SIG-M5 (cell line): ENCODE results near the gene PLXNA4.
"Not testable (repeated sequence)": the region's sequence is repeated elsewhere in the genome, so short reads cannot be mapped to it uniquely, and the experiment has no call there.

ENCODE experiments used
- DNase-seq: peaks from one replicate; lab custom pipeline; 2025; lab: John Stamatoyannopoulos, UW

The PLXNA4 gene

DNA sequence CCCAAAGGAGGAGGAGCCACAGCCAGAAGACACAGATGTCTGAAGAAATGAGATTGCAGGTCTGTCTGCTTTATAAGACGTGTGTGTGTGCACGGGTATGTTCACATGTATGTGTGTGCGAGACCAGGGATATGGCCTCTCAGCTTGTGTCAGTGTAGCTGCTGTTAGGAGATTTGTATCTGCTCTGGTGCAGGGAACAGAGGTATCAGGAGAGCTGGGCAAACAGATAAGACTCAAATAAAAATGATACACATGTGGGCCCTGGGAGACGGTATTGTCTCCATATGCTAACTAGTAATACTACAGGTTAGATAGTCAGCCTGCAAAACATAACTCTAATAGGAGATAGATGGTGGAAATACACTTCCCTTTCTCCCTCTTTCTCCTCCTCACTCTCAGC, 161.0 kb downstream of the PLXNA4 start:
- DNase-seq, result no peak

DNA sequence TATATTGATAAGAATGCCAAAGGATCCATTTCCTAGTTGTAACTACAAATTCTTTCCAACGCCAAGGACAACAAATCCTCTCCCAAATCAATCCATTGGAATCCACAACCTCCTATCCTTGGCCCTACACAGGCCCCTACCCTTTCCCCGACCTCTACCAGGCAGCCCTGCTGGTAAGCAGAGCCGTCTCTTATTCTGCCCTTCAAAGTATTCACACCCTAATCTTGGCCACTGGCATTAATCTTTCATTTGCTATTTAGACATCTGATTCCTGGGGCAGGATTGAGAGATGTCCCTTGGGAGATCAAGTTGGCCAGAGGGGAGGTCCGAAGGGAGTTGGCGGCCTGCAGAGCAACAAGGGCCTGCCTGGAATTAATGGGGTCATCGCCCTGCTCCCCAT, 161.4 kb downstream of the PLXNA4 start:
- no peak for DNase-seq

DNA sequence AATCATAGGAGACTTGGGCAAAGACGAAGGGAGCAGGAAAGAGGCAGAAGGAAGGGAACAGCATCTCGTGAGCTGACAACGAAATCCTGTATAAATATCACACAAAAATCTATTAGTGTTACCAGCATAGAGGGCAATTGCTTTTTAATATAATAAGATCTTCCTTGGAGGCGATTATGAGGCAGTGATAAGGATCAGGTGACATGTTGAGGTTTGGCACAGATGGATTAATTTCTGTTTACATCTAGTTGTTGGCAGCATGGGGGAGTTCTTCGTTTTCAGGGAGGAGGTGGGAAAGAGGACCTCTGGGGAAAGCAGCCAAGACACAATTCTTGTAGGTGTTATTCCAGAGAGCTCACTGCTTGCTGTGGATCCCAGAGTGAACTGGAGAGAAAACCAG, 163.8 kb downstream of the PLXNA4 start:
- no peak for DNase-seq

DNA sequence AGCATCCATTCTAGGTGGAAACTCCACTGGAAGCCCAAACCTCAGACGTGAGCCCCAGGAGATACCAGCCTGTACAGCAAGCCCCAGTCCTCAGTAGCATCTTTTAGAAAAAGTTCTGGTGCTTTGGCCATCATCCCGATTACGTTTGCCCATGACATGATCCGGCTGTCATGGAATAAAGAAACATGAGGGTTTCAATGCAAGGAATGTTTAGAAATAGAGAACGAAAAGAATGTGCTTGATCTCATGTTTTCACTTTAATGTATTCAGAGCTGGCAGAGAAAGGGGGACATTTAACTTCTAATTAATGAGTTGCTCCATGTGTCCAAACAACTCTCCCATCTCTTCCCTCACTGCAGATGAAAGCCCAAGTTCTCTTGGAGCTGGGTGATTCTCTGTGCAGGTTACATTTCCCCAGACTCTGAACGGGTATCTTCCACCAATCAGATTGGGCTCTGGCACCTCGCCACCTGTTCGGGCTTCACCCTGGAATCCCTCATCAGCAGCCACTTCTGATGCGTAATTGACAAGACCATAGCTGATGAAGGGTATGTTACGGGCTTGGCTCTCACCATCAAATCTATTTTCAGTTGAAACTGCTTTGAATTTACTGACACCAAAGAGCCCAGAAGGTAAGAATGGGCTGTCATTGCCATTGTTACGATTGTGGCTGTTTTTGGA, 165.3 kb downstream of the PLXNA4 start:
- no peak for DNase-seq

DNA sequence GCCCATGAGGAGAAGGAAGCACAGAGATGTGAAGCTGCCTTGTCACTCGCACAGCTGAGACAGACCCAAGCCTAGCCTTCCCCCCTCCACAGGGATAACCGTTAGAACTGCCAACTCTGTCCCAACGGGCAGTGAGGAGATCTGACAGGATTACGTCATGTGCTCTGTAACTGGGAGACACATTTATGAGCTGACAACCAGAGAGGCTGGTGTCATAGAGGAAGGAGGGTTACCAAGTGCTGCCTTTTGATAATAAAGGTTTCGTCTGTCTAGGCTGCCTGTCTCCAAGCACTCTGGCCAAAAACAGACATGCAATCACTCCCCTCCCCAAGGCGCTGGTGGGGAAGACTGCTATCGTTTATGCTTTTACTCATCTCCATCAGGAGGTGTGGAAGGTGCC, 165.9 kb downstream of the PLXNA4 start:
- DNase-seq, result no peak

DNA sequence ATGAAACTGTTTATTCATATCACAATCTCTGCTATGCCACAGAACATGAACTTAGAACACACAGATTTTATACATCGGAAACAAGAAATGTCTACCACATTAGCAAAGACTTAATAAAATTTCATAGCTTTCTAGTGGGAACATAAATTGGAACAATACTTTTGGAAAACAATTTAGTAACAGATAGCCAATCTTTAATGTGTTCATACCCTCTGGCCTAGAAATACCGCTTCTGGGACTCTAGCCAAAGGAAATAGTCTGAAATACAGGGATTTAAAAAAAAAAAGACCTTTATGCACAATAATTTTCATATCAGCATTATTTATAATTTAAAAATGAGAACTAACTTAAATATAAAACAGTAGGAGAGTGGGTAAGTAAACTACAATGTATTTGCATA, 168.5 kb downstream of the PLXNA4 start:
- no peak for DNase-seq

DNA sequence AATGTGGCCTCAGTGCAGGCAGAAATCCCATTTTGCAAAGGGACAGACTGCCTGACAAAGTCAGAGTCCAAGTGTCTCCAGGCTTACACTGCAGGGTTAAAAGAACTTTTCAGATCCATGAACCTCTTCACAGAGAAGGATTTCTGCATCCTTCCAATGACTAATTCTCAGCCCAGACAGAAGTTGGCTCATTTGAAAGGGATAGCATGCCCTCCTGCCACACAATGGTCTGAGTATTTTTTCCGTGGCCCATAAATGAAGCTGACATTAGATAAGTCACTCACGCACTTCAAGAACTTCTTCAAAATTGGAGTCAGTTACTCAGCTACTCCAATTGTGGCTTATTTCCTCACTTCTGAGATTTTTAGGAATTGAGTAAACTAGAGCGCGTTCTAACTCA, 170.2 kb downstream of the PLXNA4 start:
- DNase-seq, result no peak

DNA sequence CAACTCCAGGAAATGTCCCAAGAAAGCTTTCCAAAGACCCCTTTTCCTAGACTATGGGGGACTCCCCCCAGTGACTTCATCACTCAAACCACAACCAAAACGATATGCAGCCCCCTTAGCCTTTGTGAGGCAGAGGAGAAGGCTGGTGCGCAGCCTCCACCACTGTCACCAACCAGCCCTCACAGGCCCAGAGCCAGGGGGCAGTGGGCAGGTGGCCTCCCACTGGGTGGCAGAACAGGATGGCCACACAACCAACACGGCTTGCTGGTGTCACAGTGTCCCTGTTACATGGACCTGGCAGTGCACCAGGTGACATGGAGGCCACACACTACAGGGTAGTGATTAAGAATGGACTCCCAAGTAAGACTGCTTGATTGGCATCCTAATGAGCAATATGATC, 172.0 kb downstream of the PLXNA4 start:
- DNase-seq, result no peak

DNA sequence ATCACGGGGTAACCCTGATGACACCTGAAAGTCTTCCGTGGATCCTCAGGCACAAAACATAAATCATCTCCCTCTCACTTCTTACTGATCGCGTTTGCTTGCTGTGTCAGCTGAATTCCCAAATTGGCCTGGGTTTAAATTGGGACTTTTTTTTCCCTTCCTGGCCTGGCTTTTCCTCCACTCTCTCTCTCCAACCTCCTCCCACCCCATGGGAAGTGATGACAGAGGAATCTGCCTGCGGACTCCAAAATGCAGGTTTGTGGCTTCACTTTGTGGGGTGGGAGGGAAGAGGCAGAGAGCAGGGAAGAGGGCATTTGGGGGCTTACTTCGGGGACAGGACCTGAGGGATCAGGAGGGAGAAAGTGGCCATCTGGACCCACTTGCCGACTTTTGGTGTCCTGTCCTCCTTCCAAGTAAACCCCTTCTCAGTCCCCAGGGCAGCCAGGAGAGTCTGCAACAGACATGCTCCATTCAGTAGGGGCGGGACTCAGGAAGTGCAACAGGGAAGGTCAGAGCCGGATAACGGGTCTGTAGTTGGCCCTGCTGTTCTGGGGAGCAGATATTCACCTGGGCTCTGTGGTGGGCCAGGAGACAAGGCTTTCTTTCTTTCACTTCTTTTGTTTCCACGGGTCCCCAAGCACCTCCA, 172.7 kb downstream of the PLXNA4 start:
- no peak for DNase-seq

DNA sequence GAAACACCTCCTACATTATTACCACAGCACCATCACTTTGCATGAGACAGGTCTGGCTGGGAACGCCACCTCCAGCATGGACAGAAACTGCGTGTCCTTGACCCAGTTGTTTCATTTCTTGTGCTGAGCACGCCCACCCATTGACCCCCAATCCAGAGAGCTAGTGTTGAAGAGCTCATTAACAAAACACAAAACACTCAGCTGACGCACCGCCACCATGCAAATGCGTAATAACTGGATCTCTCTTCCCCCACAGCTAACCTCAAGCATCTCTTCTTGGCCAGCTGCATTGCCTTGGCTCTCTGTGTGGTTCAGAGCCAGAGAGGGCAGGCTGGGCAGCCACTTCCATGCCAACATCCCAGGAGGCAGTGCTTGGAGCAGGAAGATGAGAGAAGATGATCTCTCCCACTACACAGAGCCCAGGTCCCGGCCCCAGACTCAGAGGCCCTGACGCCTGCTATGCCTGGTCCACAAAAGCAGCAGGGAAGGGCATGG, 173.5 kb downstream of the PLXNA4 start:
- DNase-seq, result no peak

DNA sequence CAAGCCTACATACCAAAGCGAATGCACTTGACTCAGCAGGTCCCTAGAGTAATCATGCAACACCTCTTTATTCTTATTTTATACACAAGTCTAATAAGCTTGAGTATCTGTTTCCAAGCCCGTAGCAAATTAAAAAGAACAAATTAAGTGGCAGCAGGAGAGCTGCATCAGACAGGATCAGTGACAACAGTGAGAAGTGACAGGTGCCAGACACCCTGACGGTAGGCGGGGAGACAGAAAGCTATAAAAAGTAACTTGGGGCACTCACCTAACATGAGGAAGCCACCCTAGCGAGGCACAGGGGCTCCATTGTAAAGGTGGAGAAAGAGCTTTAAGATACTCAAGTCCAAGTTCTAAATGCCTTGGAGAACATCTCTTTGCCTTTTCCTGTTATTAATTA, 174.2 kb downstream of the PLXNA4 start:
- no peak for DNase-seq

DNA sequence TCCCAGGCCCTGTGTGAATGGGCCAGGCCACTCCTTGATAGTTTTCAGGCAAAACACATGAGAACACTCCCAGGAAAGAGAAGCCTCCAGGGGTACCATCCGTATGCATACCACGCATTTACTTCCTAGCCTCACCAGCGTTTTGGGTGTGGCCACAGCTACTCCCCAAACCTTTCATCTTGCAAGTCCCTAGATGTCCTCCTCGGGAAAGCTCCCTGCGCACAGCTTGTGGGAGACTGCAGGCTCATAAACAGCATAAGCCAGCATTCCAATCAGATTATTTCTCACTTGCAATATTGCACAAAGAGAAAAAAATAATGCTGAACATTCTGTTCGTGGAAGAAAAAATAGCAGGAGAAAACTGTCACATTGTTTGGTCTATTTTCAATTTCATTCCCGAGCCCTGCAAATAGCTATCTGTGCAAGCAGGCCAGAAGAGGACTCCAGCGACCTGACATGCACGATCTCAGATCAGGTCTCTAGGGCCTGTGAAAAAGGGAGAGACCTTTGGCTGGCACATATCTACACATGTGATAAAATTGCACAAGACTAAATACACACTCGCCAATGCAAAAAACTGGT, 175.6 kb downstream of the PLXNA4 start:
- no peak for DNase-seq

DNA sequence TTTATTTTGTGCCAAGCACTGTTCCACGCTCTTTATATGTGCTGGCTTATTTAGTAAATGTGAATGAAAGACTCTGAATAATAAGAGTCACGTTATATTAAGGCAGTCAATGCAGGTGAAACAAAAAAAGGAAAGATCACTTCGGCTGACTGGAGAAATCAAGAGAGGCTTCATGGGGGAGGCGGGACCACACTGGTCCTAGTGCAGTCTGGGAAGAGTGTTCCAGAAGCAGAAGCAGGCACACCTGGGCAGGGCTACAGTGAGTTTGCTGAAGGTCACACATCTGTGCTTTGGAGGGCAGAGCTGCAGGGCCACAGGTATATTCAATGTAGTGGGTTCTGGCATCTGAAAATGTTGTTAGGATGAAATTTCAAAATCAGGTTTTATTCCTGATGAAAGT, 176.9 kb downstream of the PLXNA4 start:
- no peak for DNase-seq

DNA sequence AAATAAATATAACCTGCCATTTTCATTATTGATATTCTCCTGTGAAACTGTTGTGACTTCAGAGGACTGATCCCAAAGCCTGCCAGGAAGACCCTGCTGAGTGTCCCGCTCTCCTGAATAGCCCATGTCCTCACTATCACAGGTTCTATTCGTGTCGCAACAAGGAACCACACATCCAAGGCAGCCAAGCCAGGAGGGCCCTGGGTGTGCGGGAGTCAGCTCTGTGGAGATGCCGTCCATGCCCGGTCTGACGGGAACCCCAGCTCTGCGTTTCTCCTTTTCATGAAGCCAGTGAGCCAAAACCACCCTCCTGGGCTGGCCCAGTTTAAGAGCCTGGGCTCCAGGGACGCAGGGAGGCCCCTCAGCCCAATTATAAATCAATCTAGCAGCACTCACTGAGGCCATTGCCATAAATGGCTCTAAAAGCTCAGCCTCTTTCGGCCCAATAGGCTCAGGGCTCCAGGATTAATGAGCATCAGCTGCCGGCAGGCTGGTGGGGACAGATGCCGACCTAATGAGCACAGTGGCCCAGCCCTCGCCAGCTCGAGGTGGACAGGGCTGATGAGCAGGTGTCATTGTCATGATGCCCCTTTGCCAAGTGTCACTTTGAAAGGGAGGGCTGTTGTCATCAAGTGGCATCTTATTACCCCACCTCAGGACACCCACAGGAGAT, 177.9 kb downstream of the PLXNA4 start:
- no peak for DNase-seq

DNA sequence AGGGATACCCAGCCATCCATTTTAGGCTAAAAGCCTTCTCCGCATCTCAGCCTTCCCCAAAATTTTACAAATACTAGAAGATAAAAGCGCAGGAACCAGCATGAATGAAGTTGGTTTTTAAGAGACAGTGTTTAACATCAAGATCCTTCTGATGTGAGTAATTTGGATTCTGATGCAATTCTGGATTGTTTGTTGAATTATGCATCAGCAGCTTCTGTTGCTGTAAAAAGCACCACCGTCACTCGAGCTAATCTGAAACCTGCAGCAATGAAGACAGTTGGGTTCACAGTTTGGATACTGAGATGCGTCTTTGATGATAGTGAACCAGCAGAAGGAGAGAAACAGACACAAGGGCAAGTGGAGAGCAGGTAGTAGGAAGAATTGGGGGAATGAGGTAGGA, 179.2 kb downstream of the PLXNA4 start:
- no peak for DNase-seq

DNA sequence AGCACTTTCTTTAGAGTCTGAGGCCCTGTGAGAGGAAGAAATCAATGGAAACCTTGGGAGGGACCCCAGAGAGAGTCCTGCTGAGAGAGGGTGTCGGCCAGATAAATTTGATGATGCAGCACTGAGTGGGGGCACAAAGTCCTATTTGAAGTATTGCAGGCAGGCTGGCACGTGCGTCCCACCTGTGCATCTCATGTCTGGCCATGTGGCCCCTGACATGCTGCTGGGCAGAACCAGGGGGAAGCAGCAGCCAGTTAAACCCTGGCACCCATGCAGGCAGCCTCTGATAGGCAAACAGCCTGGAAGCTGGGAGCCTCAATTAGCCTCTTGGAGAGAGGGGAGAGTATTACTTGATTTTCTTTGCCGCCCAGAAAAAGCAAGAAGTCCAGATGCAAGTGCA, 180.9 kb downstream of the PLXNA4 start:
- DNase-seq, result no peak

DNA sequence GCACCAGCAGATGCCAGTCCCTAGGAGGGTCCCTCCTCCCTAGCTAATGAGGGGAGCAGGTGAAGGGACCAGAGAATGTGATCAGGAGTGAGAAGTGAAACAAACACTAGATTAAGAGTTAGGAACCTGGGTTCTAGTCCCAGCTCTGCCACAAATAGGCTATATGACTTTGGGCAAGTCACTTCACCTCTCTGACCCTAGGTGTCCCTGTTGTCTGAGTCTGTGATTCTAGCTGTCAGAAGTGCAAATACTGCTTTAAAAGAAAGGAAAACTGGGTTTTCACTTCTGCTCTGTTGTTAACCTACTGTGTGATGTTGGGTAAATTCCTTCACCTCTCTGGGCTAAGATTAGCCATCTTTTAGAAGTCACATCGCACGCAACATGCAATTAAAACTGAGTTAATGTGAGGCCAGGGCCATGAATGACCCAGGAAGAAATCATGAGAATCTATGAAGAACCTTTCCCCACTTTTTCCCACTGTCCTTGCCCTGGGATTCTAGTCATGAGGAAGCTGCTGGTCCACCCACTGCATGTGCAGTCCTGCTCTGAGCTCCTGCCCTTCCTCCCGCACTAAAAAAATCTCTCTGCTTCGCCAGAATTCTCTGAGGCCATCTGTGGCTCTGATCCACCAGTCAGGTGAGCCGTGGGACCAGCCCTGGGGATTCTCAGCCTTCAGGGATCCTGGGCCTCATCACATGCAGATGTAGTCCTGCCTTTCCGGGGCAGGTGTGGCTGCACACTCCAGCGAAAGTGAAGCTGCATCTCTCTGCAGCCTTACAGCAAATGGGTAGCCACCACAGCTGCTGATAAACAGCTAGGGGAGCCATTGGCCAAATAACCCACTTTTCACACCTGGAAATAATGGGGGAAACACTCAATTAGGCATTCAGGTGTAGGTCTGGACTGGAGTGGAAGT, 181.7 kb downstream of the PLXNA4 start:
- DNase-seq, result no peak

DNA sequence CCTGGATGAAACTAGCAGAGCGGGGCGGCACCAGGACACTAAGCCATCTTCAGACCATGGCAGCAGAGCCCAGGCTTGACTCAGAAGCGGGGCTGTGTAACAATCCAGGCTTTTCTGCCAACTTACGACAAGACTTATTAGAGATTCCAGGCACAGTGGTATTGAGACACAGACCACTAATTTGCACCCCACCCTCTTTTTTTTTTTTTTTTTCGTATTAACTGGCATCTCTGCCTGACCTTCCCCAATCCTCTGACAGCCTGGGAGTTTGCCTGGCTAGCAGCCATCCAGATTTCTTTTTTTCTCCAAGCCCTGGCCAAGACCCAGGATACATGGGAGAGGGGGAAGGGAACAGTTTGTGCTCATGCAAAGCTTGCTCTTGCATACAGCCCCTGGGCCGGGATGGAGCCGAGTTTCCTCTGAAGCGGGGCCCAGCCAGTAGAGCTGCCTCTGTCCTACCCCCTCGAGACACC, 182.4 kb downstream of the PLXNA4 start:
- no peak for DNase-seq

DNA sequence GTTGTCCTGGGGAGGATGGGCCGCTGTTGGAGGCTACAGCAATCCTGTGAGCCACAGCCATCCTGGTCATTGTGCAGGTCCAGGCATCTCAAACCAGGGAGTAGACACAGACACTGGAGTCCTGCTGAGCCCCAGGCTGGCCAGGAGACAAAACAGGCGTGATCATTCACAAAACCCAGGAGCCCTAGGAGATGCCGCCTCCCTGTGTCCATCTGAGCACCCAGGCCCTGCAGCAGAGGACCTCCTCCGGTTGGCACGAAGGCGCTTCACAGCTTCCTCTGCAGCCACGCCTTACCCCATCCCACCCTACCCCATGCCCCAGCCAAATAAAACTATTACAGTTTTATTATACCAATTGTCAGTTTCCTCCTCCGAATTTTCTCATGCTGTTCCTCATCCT, 183.6 kb downstream of the PLXNA4 start:
- DNase-seq, result no peak

DNA sequence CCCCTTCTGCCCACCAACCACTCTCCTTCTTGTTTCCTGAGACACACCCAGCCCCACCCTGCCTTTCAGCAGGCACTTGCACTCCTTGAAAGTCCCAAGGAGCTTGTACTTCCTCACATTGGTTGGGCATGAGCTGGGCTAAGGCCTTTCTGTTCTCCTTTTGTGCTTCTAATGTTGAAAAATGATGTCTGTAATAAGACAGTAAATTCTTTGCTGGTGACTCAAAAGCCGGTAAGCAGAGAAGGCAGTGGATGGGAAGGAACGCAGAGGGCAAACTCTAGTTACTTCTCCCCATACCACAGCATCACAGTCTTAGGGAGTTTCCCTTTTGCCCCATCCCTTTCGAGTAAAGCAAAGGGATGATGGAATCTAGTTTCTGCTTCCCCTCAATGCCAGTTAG, 185.6 kb downstream of the PLXNA4 start:
- no peak for DNase-seq

DNA sequence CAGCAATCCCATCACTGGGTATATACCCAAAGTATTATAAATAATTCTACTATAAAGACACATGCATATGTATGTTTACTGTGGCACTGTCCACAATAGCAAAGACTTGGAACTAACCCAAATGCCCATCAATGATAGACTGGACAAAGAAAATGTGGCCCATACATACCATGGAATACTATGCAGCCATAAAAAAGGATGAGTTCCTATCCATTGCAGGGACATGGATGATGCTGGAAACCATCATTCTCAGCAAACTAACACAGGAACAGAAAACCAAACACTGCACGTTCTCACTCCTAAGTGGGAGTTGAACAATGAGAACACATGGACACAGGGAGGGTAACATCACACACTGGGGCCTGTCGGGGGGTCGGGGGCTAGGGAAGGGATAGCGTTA, 186.2 kb downstream of the PLXNA4 start:
- not testable (repeated sequence) for DNase-seq

DNA sequence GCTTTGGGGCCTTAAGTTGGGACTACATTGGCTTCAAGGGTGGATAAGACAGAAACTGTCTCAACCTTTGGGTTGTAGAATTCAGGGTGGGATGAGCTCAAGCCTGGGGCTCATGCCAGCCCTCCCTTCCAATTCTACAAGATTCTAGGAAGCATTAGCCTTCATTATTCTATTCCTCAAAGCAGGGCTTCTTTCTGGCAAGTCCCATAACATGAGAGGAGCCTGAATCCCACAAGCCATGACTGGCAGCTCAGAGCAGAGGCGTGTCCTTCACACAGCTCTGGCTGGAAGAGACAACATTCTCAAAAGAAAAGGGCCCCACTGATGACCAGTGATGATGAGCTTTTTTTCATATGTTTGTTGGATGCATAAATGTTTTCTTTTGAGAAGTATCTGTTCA, 187.6 kb downstream of the PLXNA4 start:
- no peak for DNase-seq
